Neural cell (in vitro differentiated cells): ENCODE measurements around the gene PTPRG. TPM values are rescaled to one million over a fixed set of nuclear protein-coding genes. Genes with fewer than 3 reads are reported as not detected.
"Not testable (repeated sequence)": the region's sequence is repeated elsewhere in the genome, so short reads cannot be mapped to it uniquely, and the experiment has no call there.

Experiments used
- H2AFZ ChIP-seq: fragments of 200-600, 300-800 bp; sonication (generic), shearing (Covaris generic); 2 replicates; pipeline ENCODE4 v1.6.0; 2014; ENCODE audit warnings: low read depth, mild to moderate bottlenecking, antibody characterized with exemption, low read length, moderate library complexity
- H3F3A ChIP-seq: fragments of 200-600 bp; shearing (Covaris generic); 2 replicates; pipeline ENCODE4 v1.6.1; 2016; ENCODE audit warnings: mild to moderate bottlenecking, moderate library complexity, mixed read lengths, antibody characterized with exemption, low read length; ENCODE audit not compliant: insufficient read depth, poor library complexity, severe bottlenecking
- H3K27ac ChIP-seq: fragments of 200-600, 300-800 bp; sonication (generic), shearing (Covaris generic); 2 replicates; pipeline ENCODE4 v1.5.1; 2014; ENCODE audit warnings: mild to moderate bottlenecking, low read length, moderate library complexity
- H3K27me3 ChIP-seq: fragments of 300-800, 200-600 bp; sonication (generic), shearing (Covaris generic); 2 replicates; pipeline ENCODE4 v1.6.0; 2014; ENCODE audit warnings: mild to moderate bottlenecking, low read depth, low read length, moderate library complexity; ENCODE audit not compliant: insufficient read depth
- H3K36me3 ChIP-seq: fragments of 300-800, 200-600 bp; sonication (generic), shearing (Covaris generic); 2 replicates; pipeline ENCODE4 v1.5.1; 2014; ENCODE audit warnings: mild to moderate bottlenecking, antibody characterized with exemption, low read length, moderate library complexity; ENCODE audit not compliant: insufficient read depth
- H3K4me2 ChIP-seq: fragments of 300-800, 200-600 bp; sonication (generic), shearing (Covaris generic); 2 replicates; pipeline ENCODE4 v1.6.0; 2014; ENCODE audit warnings: mild to moderate bottlenecking, low read length
- H3K4me3 ChIP-seq: fragments of 300-800, 200-600 bp; sonication (generic), shearing (Covaris generic); 2 replicates; pipeline ENCODE4 v1.5.1; 2014; ENCODE audit warnings: mild to moderate bottlenecking, low read length, moderate library complexity
- H3K79me2 ChIP-seq: fragments of 200-600 bp; shearing (Covaris generic); replicated peaks from 2 replicates; pipeline ENCODE4 v1.6.0; 2014; ENCODE audit warnings: mild to moderate bottlenecking, low read length, moderate library complexity; ENCODE audit not compliant: insufficient read depth
- H3K9ac ChIP-seq: fragments of 300-800, 200-600 bp; sonication (generic), shearing (Covaris generic); 2 replicates; pipeline ENCODE4 v1.6.1; 2016; ENCODE audit warnings: mild to moderate bottlenecking, low read length, mixed read lengths
- H3K9me2 ChIP-seq: fragments of 200-600 bp; shearing (Covaris generic); 2 replicates; pipeline ENCODE4 v1.6.1; 2016; ENCODE audit warnings: mild to moderate bottlenecking, low read length, mixed read lengths; ENCODE audit not compliant: insufficient read depth
- H3K9me3 ChIP-seq: fragments of 200-600, 300-800 bp; sonication (generic), shearing (Covaris generic); 2 replicates; pipeline ENCODE4 v1.6.1; 2016; ENCODE audit warnings: mild to moderate bottlenecking, mixed run types, low read length, moderate library complexity, mixed read lengths
- H4K20me1 ChIP-seq: fragments of 200-600 bp; shearing (Covaris generic); 2 replicates; pipeline ENCODE4 v1.6.1; 2016; ENCODE audit warnings: mild to moderate bottlenecking, mixed run types; ENCODE audit not compliant: insufficient read depth
- CTCF ChIP-seq: fragments of 450-650 bp; IDR thresholded peaks from 2 replicates; pipeline ENCODE4 v1.5.1; 2014; ENCODE audit warnings: antibody characterized with exemption, mild to moderate bottlenecking, moderate library complexity; ENCODE audit not compliant: poor library complexity, severe bottlenecking
- EP300 ChIP-seq: fragments of 450-650 bp; conservative IDR thresholded peaks from 2 replicates; pipeline ENCODE4 v1.6.1; 2014; ENCODE audit warnings: antibody characterized with exemption, mild to moderate bottlenecking, moderate library complexity; ENCODE audit not compliant: poor library complexity, severe bottlenecking
- EZH2 ChIP-seq: fragments of 200-600, 300-800 bp; shearing (Covaris generic), sonication (generic); IDR thresholded peaks from 2 replicates; pipeline ENCODE4 v1.6.1; 2014; ENCODE audit warnings: antibody characterized with exemption, low read length, borderline replicate concordance, mild to moderate bottlenecking; ENCODE audit not compliant: insufficient read depth, poor library complexity, severe bottlenecking
- MXI1 ChIP-seq: fragments of 450-650 bp; conservative IDR thresholded peaks from 2 replicates; pipeline ENCODE4 v1.6.1; 2014; ENCODE audit warnings: antibody characterized with exemption, mild to moderate bottlenecking; ENCODE audit not compliant: poor library complexity, severe bottlenecking
- POLR2AphosphoS5 ChIP-seq: IDR thresholded peaks from 2 replicates; pipeline ENCODE4 v1.6.1; 2012
- RAD21 ChIP-seq: fragments of 450-650 bp; conservative IDR thresholded peaks from 2 replicates; pipeline ENCODE4 v1.6.1; 2014; ENCODE audit warnings: antibody characterized with exemption, mild to moderate bottlenecking, moderate library complexity
- REST ChIP-seq: IDR thresholded peaks from 2 replicates; pipeline ENCODE4 v1.6.1; 2012; ENCODE audit warnings: borderline replicate concordance
- SMC3 ChIP-seq: fragments of 450-650 bp; conservative IDR thresholded peaks from 2 replicates; pipeline ENCODE4 v1.6.1; 2014; ENCODE audit warnings: antibody characterized with exemption, mild to moderate bottlenecking, moderate library complexity; ENCODE audit not compliant: poor library complexity
- TAF1 ChIP-seq: IDR thresholded peaks from 2 replicates; pipeline ENCODE4 v1.6.1; 2012; ENCODE audit warnings: low read depth
- polyA plus RNA-seq: library from polyadenylated mRNA; depleted of rRNA; stranded (reverse); fragments of >200 nt; gene quantifications from 2 replicates; pipeline ENCODE4 v1.2.3, GENCODE V29; 2014

Gene PTPRG
- polyA plus RNA-seq, 1 donor from 2014 or later = 33.1 TPM

GRCh38 chr3:61704807-61705206 is 143.4 kb downstream of the PTPRG start:
- no peaks in the 10 kb centered on the region for H3K79me2 ChIP-seq
- TF ChIP-seq MXI1 (no peak), REST (no peak), CTCF (no peak), EP300 (no peak)
- no peaks in the 10 kb centered on the region for H3K9me3 ChIP-seq
- H3K27ac ChIP-seq = no peak overlapping the region
- H3K4me3 ChIP-seq = no peak overlapping the region
- H4K20me1 ChIP-seq = no peaks in the 10 kb centered on the region
- no peak overlapping the region for H3K9ac ChIP-seq
- H3K9me2 ChIP-seq = no peaks in the 10 kb centered on the region
- H3K4me2 ChIP-seq = no peak overlapping the region
- no peaks in the 10 kb centered on the region for H3F3A ChIP-seq
- no peaks in the 10 kb centered on the region for H3K27me3 ChIP-seq
- no peaks in the 10 kb centered on the region for H3K36me3 ChIP-seq
- H2AFZ ChIP-seq = no peak overlapping the region

- H3K27me3 ChIP-seq = no peaks in the 10 kb centered on the region
- no peak overlapping the region for H3K27ac ChIP-seq
- no peak overlapping the region for H3K4me2 ChIP-seq
- TF ChIP-seq REST = no peak
- TF ChIP-seq RAD21 = no peak
- TF ChIP-seq POLR2AphosphoS5 = no peak
- TF ChIP-seq SMC3 = no peak
- TF ChIP-seq TAF1 = no peak
- no peak for TF ChIP-seq EZH2
- no peak for TF ChIP-seq EP300
- TF ChIP-seq CTCF = no peak
- no peak for TF ChIP-seq MXI1
- no peak overlapping the region for H3K9ac ChIP-seq
- H2AFZ ChIP-seq = no peak overlapping the region
- H3K79me2 ChIP-seq = no peaks in the 10 kb centered on the region
- no peaks in the 10 kb centered on the region for H3K9me2 ChIP-seq
- no peak overlapping the region for H3K4me3 ChIP-seq
- H3F3A ChIP-seq = no peaks in the 10 kb centered on the region
- H3K36me3 ChIP-seq = no peaks in the 10 kb centered on the region
- no peaks in the 10 kb centered on the region for H4K20me1 ChIP-seq
- H3K9me3 ChIP-seq = no peaks in the 10 kb centered on the region
Measured at GRCh38 chr3:61707492-61707891, 146.1 kb downstream of the PTPRG start.

GRCh38 chr3:61710920-61711319 is 149.5 kb downstream of the PTPRG start:
- H3K36me3 ChIP-seq, H3K4me2 ChIP-seq, H3K9ac ChIP-seq, H3K27me3 ChIP-seq, H3K4me3 ChIP-seq, H3K9me2 ChIP-seq, H3K9me3 ChIP-seq, H3K27ac ChIP-seq, H3K79me2 ChIP-seq, H3F3A ChIP-seq, H2AFZ ChIP-seq, H4K20me1 ChIP-seq: not testable (repeated sequence)
